ENCODE data around the gene GALR3. TPM values are rescaled to one million over a fixed set of nuclear protein-coding genes. Genes with fewer than 3 reads are reported as not detected.

GALR3 gene
- total and polyA plus RNA-seq, 2 of the 4 experiments (the other 2 are of a cell fraction) = not detected

GRCh38 chr22:37774728-37775127 lies 48.5 kb upstream of the GALR3 start:
- Histone ChIP-seq H3K9me3 (ENCODE audit: control insufficient read depth, insufficient read depth, low read length) (no peaks in the 10 kb centered on the region), H3K4ac (ENCODE audit: low read depth, low read length) (peak overlapping the region; percentile 98), H3K79me1 (ENCODE audit: low read depth in 1 of 2, low read length in 2 of 2) (peaks cover 0 to 45% of the 10 kb centered on the region in 2 experiments; a peak in 2 of 4 replicates), H3K23ac (ENCODE audit: low read depth, low read length) (peak overlapping the region; percentile 87; the same call in 1 of the 2 replicates), H2AK9ac (replicated peaks; ENCODE audit: low read depth, low read length, poor library complexity) (peak overlapping the region; percentile 88), H4K20me1 (ENCODE audit: insufficient read depth, low read length) (peaks cover 13% of the 10 kb centered on the region), H2BK120ac (ENCODE audit: low read depth, low read length) (peak overlapping the region; percentile 94), H3K9ac (ENCODE audit: low read depth, low read length) (no peak overlapping the region), H4K5ac (ENCODE audit: low read depth, low read length) (peak overlapping the region; percentile 83; the same call in 1 of the 2 replicates), H3K4me2 (ENCODE audit: low read depth, low read length) (no peak overlapping the region), H3K4me3 (ENCODE audit: insufficient read depth, low read depth, low read length) (no peak overlapping the region), H2BK15ac (ENCODE audit: low read depth, low read length) (peak overlapping the region; percentile 94; the same call in 2 of the 3 replicates), H2BK5ac (ENCODE audit: low read depth, low read length, poor library complexity, severe bottlenecking) (peak overlapping the region; percentile 95), H3K9me1 (ENCODE audit: insufficient read depth, low read length) (peaks cover 28% of the 10 kb centered on the region), H2BK20ac (ENCODE audit: low read depth, low read length) (peak overlapping the region; percentile 81), H2AK5ac (ENCODE audit: low read depth, low read length) (peak overlapping the region; percentile 100), H3K27me3 (ENCODE audit: control insufficient read depth, insufficient read depth, low read length) (no peaks in the 10 kb centered on the region), H3K56ac (ENCODE audit: extremely low read depth, insufficient read depth, low read length) (0 out of 2 replicates have a peak overlapping the region, but pooled peaks have one; percentile 32), H3K27ac (ENCODE audit: insufficient read depth, low read length) (peak overlapping the region; percentile 81; the same call in 1 of the 2 replicates), H3K36me3 (ENCODE audit: control insufficient read depth, insufficient read depth, low read length) (peaks cover 37% of the 10 kb centered on the region), H4K91ac (ENCODE audit: insufficient read depth, low read depth, low read length) (peak overlapping the region; percentile 89), H3K4me1 (ENCODE audit: control insufficient read depth, insufficient read depth, low read length) (peaks cover 19% of the 10 kb centered on the region), H3K18ac (ENCODE audit: low read depth, low read length) (peak overlapping the region; percentile 74; the same call in 1 of the 2 replicates), H2AFZ (replicated peaks; ENCODE audit: low read length, poor library complexity) (peak overlapping the region; percentile 14), H4K8ac (ENCODE audit: low read depth in 2 of 2, low read length in 2 of 2) (peak overlapping the region; percentile 85 to 92), H3K14ac (replicated peaks; ENCODE audit: low read depth, low read length) (peak overlapping the region; percentile 85)
- ChIA-PET CTCF (no interaction called here), POLR2A (ENCODE audit: unreplicated experiment) (no interaction called here)
- BruUV-seq (replicated peaks) = no TSS peak
- intact Hi-C loops (cut with micrococcal nuclease) = no loop called here
- DNase-seq (no peak), ATAC-seq (ENCODE audit: low read depth) (no peak)
- no CpG with 5 or more reads among the region's 3 CpGs for WGBS, 2 experiments (ENCODE audit: extremely low coverage in 2 of 2, insufficient read length in 1 of 2)
- in situ Hi-C loops (cut with MboI; ENCODE audit: low sequenced_read_pairs) = no loop called here
- dilution Hi-C loops (cut with HindIII; ENCODE audit: low sequenced_read_pairs, unreplicated experiment) = no loop called here
- TF ChIP-seq RAD21 (IDR thresholded peaks at IDR 0.05; ENCODE audit: low read length) = no peak
- no peak for TF ChIP-seq BHLHE40 (IDR thresholded peaks at IDR 0.05; ENCODE audit: low read depth, low read length)
- TF ChIP-seq POLR2A (IDR thresholded peaks at IDR 0.05; ENCODE audit: low read depth, low read length) = no peak
- no peak for TF ChIP-seq MAFK (IDR thresholded peaks at IDR 0.05; ENCODE audit: low read depth, low read length)
- no peak for TF ChIP-seq CEBPB (IDR thresholded peaks at IDR 0.05; ENCODE audit: low read depth, low read length)
- TF ChIP-seq, protein P1, sequence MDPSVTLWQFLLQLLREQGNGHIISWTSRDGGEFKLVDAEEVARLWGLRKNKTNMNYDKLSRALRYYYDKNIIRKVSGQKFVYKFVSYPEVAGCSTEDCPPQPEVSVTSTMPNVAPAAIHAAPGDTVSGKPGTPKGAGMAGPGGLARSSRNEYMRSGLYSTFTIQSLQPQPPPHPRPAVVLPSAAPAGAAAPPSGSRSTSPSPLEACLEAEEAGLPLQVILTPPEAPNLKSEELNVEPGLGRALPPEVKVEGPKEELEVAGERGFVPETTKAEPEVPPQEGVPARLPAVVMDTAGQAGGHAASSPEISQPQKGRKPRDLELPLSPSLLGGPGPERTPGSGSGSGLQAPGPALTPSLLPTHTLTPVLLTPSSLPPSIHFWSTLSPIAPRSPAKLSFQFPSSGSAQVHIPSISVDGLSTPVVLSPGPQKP (IDR thresholded peaks at IDR 0.05; ENCODE audit: borderline replicate concordance, low read depth, low read length) = no peak
- TF ChIP-seq NFE2L2 (IDR thresholded peaks at IDR 0.05; ENCODE audit: low read depth, low read length) = no peak
- TF ChIP-seq CHD1 (IDR thresholded peaks at IDR 0.05; ENCODE audit: low read depth, low read length) = no peak
- TF ChIP-seq, protein P2, sequence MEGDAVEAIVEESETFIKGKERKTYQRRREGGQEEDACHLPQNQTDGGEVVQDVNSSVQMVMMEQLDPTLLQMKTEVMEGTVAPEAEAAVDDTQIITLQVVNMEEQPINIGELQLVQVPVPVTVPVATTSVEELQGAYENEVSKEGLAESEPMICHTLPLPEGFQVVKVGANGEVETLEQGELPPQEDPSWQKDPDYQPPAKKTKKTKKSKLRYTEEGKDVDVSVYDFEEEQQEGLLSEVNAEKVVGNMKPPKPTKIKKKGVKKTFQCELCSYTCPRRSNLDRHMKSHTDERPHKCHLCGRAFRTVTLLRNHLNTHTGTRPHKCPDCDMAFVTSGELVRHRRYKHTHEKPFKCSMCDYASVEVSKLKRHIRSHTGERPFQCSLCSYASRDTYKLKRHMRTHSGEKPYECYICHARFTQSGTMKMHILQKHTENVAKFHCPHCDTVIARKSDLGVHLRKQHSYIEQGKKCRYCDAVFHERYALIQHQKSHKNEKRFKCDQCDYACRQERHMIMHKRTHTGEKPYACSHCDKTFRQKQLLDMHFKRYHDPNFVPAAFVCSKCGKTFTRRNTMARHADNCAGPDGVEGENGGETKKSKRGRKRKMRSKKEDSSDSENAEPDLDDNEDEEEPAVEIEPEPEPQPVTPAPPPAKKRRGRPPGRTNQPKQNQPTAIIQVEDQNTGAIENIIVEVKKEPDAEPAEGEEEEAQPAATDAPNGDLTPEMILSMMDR (conservative IDR thresholded peaks at IDR 0.05; ENCODE audit: low read depth, low read length) = no peak
- no peak for TF ChIP-seq MXI1 (IDR thresholded peaks at IDR 0.05; ENCODE audit: borderline replicate concordance, low read depth, low read length)
- no peak for TF ChIP-seq RCOR1 (IDR thresholded peaks at IDR 0.05; ENCODE audit: insufficient replicate concordance, low read length)
- no peak for TF ChIP-seq MAZ (IDR thresholded peaks at IDR 0.05; ENCODE audit: borderline replicate concordance, low read depth, low read length)
- TF ChIP-seq RFX5 (IDR thresholded peaks at IDR 0.05; ENCODE audit: low read depth, low read length) = no peak

Measured in IMR-90 (cell line).